GM12892 (cell line): ENCODE data around the gene LYPLAL1.

Experiments used
- POLR2A ChIP-seq: IDR thresholded peaks from 2 replicates; pipeline ENCODE4 v1.6.1; 2011; ENCODE audit warnings: low read depth, low read length, control low read depth
- POLR2AphosphoS5 ChIP-seq: IDR thresholded peaks from 2 replicates; pipeline ENCODE4 v1.6.1; 2011; ENCODE audit warnings: low read depth, low read length, control low read depth
- TAF1 ChIP-seq: IDR thresholded peaks from 2 replicates; pipeline ENCODE4 v1.6.1; 2011; ENCODE audit warnings: low read depth, mild to moderate bottlenecking, control low read depth, low read length, borderline replicate concordance

DNA sequence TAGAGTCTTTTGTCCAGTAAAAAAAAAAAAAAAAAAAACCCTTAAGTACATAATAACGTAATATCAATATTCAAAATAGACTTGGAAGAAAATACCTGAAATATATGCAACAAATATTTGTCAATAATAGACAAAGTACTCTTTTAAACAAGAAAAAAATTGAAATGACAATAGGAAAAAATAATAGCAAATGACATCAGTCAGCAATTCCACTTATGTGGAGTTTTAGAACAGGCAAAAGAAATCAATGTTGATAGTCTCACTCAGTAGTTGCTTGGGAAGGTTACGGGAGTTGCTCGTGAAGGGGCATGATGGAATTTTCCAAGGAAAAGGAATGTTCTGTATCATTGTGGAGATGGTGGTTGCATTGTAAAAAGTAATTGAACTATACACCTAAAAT lies 16.9 kb downstream of the LYPLAL1 start:
- TF ChIP-seq POLR2A = no peak
- no peak for TF ChIP-seq POLR2AphosphoS5
- no peak for TF ChIP-seq TAF1
